Neural cell (in vitro differentiated cells): ENCODE data around the gene LYRM7. TPM values are rescaled to one million over a fixed set of nuclear protein-coding genes. Genes with fewer than 3 reads are reported as not detected.

ENCODE experiments used
- H2AFZ ChIP-seq: fragments of 200-600, 300-800 bp; sonication (generic), shearing (Covaris generic); 2 replicates; pipeline ENCODE4 v1.6.0; 2014; ENCODE audit warnings: low read depth, mild to moderate bottlenecking, antibody characterized with exemption, low read length, moderate library complexity
- H3F3A ChIP-seq: fragments of 200-600 bp; shearing (Covaris generic); 2 replicates; pipeline ENCODE4 v1.6.1; 2016; ENCODE audit warnings: mild to moderate bottlenecking, moderate library complexity, mixed read lengths, antibody characterized with exemption, low read length; ENCODE audit not compliant: insufficient read depth, poor library complexity, severe bottlenecking
- H3K27ac ChIP-seq: fragments of 200-600, 300-800 bp; sonication (generic), shearing (Covaris generic); 2 replicates; pipeline ENCODE4 v1.5.1; 2014; ENCODE audit warnings: mild to moderate bottlenecking, low read length, moderate library complexity
- H3K27me3 ChIP-seq: fragments of 300-800, 200-600 bp; sonication (generic), shearing (Covaris generic); 2 replicates; pipeline ENCODE4 v1.6.0; 2014; ENCODE audit warnings: mild to moderate bottlenecking, low read depth, low read length, moderate library complexity; ENCODE audit not compliant: insufficient read depth
- H3K36me3 ChIP-seq: fragments of 300-800, 200-600 bp; sonication (generic), shearing (Covaris generic); 2 replicates; pipeline ENCODE4 v1.5.1; 2014; ENCODE audit warnings: mild to moderate bottlenecking, antibody characterized with exemption, low read length, moderate library complexity; ENCODE audit not compliant: insufficient read depth
- H3K4me2 ChIP-seq: fragments of 300-800, 200-600 bp; sonication (generic), shearing (Covaris generic); 2 replicates; pipeline ENCODE4 v1.6.0; 2014; ENCODE audit warnings: mild to moderate bottlenecking, low read length
- H3K4me3 ChIP-seq: fragments of 300-800, 200-600 bp; sonication (generic), shearing (Covaris generic); 2 replicates; pipeline ENCODE4 v1.5.1; 2014; ENCODE audit warnings: mild to moderate bottlenecking, low read length, moderate library complexity
- H3K79me2 ChIP-seq: fragments of 200-600 bp; shearing (Covaris generic); replicated peaks from 2 replicates; pipeline ENCODE4 v1.6.0; 2014; ENCODE audit warnings: mild to moderate bottlenecking, low read length, moderate library complexity; ENCODE audit not compliant: insufficient read depth
- H3K9ac ChIP-seq: fragments of 300-800, 200-600 bp; sonication (generic), shearing (Covaris generic); 2 replicates; pipeline ENCODE4 v1.6.1; 2016; ENCODE audit warnings: mild to moderate bottlenecking, low read length, mixed read lengths
- H3K9me2 ChIP-seq: fragments of 200-600 bp; shearing (Covaris generic); 2 replicates; pipeline ENCODE4 v1.6.1; 2016; ENCODE audit warnings: mild to moderate bottlenecking, low read length, mixed read lengths; ENCODE audit not compliant: insufficient read depth
- H3K9me3 ChIP-seq: fragments of 200-600, 300-800 bp; sonication (generic), shearing (Covaris generic); 2 replicates; pipeline ENCODE4 v1.6.1; 2016; ENCODE audit warnings: mild to moderate bottlenecking, mixed run types, low read length, moderate library complexity, mixed read lengths
- H4K20me1 ChIP-seq: fragments of 200-600 bp; shearing (Covaris generic); 2 replicates; pipeline ENCODE4 v1.6.1; 2016; ENCODE audit warnings: mild to moderate bottlenecking, mixed run types; ENCODE audit not compliant: insufficient read depth
- CTCF ChIP-seq: fragments of 450-650 bp; IDR thresholded peaks from 2 replicates; pipeline ENCODE4 v1.5.1; 2014; ENCODE audit warnings: antibody characterized with exemption, mild to moderate bottlenecking, moderate library complexity; ENCODE audit not compliant: poor library complexity, severe bottlenecking
- EP300 ChIP-seq: fragments of 450-650 bp; conservative IDR thresholded peaks from 2 replicates; pipeline ENCODE4 v1.6.1; 2014; ENCODE audit warnings: antibody characterized with exemption, mild to moderate bottlenecking, moderate library complexity; ENCODE audit not compliant: poor library complexity, severe bottlenecking
- EZH2 ChIP-seq: fragments of 200-600, 300-800 bp; shearing (Covaris generic), sonication (generic); IDR thresholded peaks from 2 replicates; pipeline ENCODE4 v1.6.1; 2014; ENCODE audit warnings: antibody characterized with exemption, low read length, borderline replicate concordance, mild to moderate bottlenecking; ENCODE audit not compliant: insufficient read depth, poor library complexity, severe bottlenecking
- MXI1 ChIP-seq: fragments of 450-650 bp; conservative IDR thresholded peaks from 2 replicates; pipeline ENCODE4 v1.6.1; 2014; ENCODE audit warnings: antibody characterized with exemption, mild to moderate bottlenecking; ENCODE audit not compliant: poor library complexity, severe bottlenecking
- POLR2AphosphoS5 ChIP-seq: IDR thresholded peaks from 2 replicates; pipeline ENCODE4 v1.6.1; 2012
- RAD21 ChIP-seq: fragments of 450-650 bp; conservative IDR thresholded peaks from 2 replicates; pipeline ENCODE4 v1.6.1; 2014; ENCODE audit warnings: antibody characterized with exemption, mild to moderate bottlenecking, moderate library complexity
- REST ChIP-seq: IDR thresholded peaks from 2 replicates; pipeline ENCODE4 v1.6.1; 2012; ENCODE audit warnings: borderline replicate concordance
- SMC3 ChIP-seq: fragments of 450-650 bp; conservative IDR thresholded peaks from 2 replicates; pipeline ENCODE4 v1.6.1; 2014; ENCODE audit warnings: antibody characterized with exemption, mild to moderate bottlenecking, moderate library complexity; ENCODE audit not compliant: poor library complexity
- TAF1 ChIP-seq: IDR thresholded peaks from 2 replicates; pipeline ENCODE4 v1.6.1; 2012; ENCODE audit warnings: low read depth
- polyA plus RNA-seq: library from polyadenylated mRNA; depleted of rRNA; stranded (reverse); fragments of >200 nt; gene quantifications from 2 replicates; pipeline ENCODE4 v1.2.3, GENCODE V29; 2014

Gene LYRM7
- polyA plus RNA-seq, 1 donor from 2014 or later = 8.3 TPM

GRCh38 chr5:131209175-131209505 lies 38.4 kb downstream of the LYRM7 start:
- no peaks in the 10 kb centered on the region for H3K9me3 ChIP-seq
- no peak overlapping the region for H3K4me2 ChIP-seq
- H4K20me1 ChIP-seq = no peaks in the 10 kb centered on the region
- H3K79me2 ChIP-seq = no peaks in the 10 kb centered on the region
- no peak overlapping the region for H2AFZ ChIP-seq
- H3K9ac ChIP-seq = no peak overlapping the region
- no peaks in the 10 kb centered on the region for H3F3A ChIP-seq
- TF ChIP-seq POLR2AphosphoS5 = no peak
- TF ChIP-seq EZH2 = no peak
- TF ChIP-seq CTCF = no peak
- no peak for TF ChIP-seq EP300
- no peak for TF ChIP-seq MXI1
- no peak for TF ChIP-seq REST
- no peak for TF ChIP-seq RAD21
- TF ChIP-seq SMC3 = no peak
- TF ChIP-seq TAF1 = no peak
- H3K36me3 ChIP-seq = no peaks in the 10 kb centered on the region
- H3K27ac ChIP-seq = no peak overlapping the region
- H3K9me2 ChIP-seq = no peaks in the 10 kb centered on the region
- H3K4me3 ChIP-seq = no peak overlapping the region
- no peaks in the 10 kb centered on the region for H3K27me3 ChIP-seq

- Histone ChIP-seq H2AFZ (no peak overlapping the region), H3K9me2 (no peaks in the 10 kb centered on the region), H3K9me3 (no peaks in the 10 kb centered on the region), H3K4me3 (no peak overlapping the region), H3K27ac (no peak overlapping the region), H3K4me2 (no peak overlapping the region), H3K9ac (no peak overlapping the region), H3K27me3 (no peaks in the 10 kb centered on the region), H3K79me2 (no peaks in the 10 kb centered on the region), H3F3A (no peaks in the 10 kb centered on the region), H4K20me1 (no peaks in the 10 kb centered on the region), H3K36me3 (no peaks in the 10 kb centered on the region)
- TF ChIP-seq REST = no peak
- no peak for TF ChIP-seq EP300
- no peak for TF ChIP-seq TAF1
- TF ChIP-seq SMC3 = no peak
- no peak for TF ChIP-seq MXI1
- no peak for TF ChIP-seq RAD21
- no peak for TF ChIP-seq CTCF
- TF ChIP-seq POLR2AphosphoS5 = no peak
- TF ChIP-seq EZH2 = no peak
Observed at GRCh38 chr5:131209506-131210150, 38.9 kb downstream of the LYRM7 start.
